Measurements from ENCODE around the gene LBP.

GRCh38 chr20:38326309-38326708, 20.0 kb upstream of the LBP start:
- no peak for TF ChIP-seq CTCF (conservative IDR thresholded peaks at IDR 0.05; ENCODE audit: low read depth in 2 of 2)
- no peak for TF ChIP-seq EZH2 (IDR thresholded peaks at IDR 0.05; ENCODE audit: low read depth, unreplicated experiment)
- TF ChIP-seq EZH2phosphoT487 (IDR thresholded peaks at IDR 0.05; ENCODE audit: unreplicated experiment), result no peak
- TF ChIP-seq REST (IDR thresholded peaks at IDR 0.05; ENCODE audit: unreplicated experiment), result no peak
- no peak for TF ChIP-seq POLR2AphosphoS5 (IDR thresholded peaks at IDR 0.05; ENCODE audit: low read depth)
- no peak for TF ChIP-seq NANOG (IDR thresholded peaks at IDR 0.05; ENCODE audit: borderline replicate concordance)
- no peak for TF ChIP-seq ZNF331 (CRISPR knock-in tag; IDR thresholded peaks at IDR 0.05; ENCODE audit: low read depth)
- no peak for TF ChIP-seq JUNB (IDR thresholded peaks at IDR 0.05; ENCODE audit: unreplicated experiment)
- TF ChIP-seq CREB1 (CRISPR knock-in tag; IDR thresholded peaks at IDR 0.05; ENCODE audit: low read depth), result no peak
- no peak for TF ChIP-seq ZNF114 (CRISPR knock-in tag; IDR thresholded peaks at IDR 0.05)
- TF ChIP-seq ETS1 (IDR thresholded peaks at IDR 0.05), result no peak

Measured in GM23338 (cell line).